ENCODE data around the gene CLHC1.

DNA sequence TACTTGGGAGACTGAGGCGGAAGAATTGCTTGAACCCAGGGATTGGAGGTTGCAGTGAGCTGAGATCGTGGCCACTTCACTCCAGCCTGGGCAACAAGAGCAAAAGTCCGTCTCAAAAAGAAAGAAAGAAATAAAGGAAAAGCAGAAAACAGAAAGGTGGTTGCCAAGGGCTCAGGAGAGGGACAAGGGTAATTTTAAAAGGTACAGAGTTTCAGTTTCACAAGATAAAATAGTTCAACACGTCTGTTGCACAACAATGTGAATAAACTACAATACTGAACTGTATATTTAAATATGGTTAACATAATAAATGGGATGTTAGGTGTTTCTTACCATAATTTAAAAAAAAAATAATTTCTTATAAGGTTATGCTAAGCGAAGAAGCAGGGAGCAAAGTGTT lies 13.3 kb upstream of the CLHC1 start:
- TF ChIP-seq, protein P1, sequence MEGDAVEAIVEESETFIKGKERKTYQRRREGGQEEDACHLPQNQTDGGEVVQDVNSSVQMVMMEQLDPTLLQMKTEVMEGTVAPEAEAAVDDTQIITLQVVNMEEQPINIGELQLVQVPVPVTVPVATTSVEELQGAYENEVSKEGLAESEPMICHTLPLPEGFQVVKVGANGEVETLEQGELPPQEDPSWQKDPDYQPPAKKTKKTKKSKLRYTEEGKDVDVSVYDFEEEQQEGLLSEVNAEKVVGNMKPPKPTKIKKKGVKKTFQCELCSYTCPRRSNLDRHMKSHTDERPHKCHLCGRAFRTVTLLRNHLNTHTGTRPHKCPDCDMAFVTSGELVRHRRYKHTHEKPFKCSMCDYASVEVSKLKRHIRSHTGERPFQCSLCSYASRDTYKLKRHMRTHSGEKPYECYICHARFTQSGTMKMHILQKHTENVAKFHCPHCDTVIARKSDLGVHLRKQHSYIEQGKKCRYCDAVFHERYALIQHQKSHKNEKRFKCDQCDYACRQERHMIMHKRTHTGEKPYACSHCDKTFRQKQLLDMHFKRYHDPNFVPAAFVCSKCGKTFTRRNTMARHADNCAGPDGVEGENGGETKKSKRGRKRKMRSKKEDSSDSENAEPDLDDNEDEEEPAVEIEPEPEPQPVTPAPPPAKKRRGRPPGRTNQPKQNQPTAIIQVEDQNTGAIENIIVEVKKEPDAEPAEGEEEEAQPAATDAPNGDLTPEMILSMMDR (IDR thresholded peaks at IDR 0.05) = no peak
- TF ChIP-seq POLR2AphosphoS5 (IDR thresholded peaks at IDR 0.05) (no peak), POLR2A (IDR thresholded peaks at IDR 0.05; ENCODE audit: low read depth) (no peak)
